ENCODE measurements around the gene KDM4B. TPM values are rescaled to one million over a fixed set of nuclear protein-coding genes. Genes with fewer than 3 reads are reported as not detected.

The KDM4B gene
- polyA plus RNA-seq, 12 donors, result 14.3 to 29.3 (median 17.2) TPM; not detected in 1

DNA sequence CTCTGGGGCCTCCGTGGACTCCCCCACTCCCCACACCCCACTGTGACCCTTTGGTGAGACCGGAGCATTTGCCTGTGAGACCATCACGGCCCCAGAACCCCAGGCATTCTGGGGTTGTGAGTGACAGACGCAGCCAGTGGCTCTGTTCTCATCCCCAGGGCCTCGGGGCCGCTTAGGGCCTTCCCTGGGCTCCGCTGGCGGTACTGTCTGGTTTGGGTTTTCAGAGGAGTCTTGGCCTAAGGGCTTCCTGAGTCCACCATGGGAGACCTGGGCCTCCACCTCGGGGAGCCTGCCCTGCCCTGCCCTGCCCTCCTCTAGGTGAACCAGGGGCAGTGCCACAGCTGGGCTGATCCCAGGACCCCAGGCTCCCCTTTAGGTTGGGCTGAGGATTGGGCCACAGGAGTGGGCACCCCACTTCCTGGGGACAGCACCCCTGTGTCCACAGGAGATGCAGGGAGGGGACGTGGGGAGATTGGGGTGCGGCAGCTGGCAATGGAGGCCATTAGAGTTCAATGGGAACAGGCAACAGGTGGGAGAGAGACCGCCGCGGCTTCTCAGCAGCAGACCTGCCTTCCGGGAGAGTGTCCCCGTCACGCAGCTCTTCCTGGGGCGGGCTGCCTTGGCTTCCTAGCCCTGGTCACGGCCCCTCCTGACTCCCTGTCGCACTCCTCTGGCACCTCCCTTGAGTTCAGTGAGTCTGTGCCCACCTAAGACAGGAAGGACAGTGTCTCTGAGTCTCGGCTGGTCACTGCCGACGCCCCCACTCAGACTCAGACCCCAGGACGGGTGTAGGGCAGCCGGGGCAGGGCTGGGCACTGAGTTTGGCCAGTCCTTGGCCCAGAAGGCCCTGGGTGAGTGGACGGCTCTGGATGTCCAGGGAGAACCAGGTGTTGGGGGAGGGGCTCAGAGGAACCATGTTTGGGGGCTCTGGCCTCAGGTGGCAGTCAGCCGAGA is 164.1 kb downstream of the KDM4B start:
- no peak for DNase-seq

DNA sequence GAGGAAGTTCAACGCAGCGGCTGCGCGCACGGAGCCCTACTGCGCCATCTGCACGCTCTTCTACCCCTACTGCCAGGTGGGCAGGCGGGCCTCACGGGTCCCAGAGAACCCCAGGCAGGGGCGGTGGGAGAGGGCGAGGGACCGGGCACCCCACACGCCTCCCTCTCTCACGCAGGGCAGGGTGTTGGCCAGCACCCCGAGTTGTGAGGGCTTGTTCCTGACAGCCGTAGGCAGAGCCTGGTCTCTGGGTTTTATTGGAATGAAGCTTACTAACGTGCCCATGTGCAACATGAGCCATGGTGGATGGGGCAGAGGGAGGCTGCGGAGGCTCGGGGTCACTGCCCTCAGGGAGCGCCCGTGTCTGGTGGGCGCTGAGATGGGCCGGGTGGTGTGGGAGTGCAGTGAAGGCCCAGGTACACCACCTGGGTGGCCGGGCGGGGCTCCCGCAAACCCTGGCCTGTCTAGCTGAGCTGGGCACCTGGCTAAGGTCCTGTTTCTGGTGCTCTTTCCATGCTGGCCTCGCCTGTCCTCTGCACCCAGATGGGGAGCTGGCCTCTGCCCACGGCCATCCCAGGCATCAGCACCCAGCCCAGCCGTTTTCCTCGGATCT is 165.2 kb downstream of the KDM4B start:
- DNase-seq, result no peak

DNA sequence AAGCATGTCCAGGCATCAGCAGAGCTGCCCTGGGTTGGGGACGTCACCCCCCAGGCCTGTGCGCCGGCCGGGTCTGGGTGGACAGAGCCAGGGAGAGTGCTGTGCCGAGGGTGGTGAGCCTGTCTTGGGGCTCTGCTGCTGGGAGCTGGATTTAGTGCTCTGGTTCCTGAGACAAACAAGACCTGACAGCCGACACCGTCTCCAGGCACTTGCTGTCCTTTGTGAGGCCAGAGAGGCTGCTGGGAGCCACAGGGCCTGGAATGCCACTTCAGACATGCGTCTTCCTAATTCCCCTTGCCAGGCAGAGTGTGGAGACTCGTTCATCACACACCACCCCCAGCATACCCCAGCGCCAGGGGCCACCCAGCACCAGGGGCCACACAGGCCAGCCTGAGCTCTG is 165.8 kb downstream of the KDM4B start:
- DNase-seq, result no peak

DNA sequence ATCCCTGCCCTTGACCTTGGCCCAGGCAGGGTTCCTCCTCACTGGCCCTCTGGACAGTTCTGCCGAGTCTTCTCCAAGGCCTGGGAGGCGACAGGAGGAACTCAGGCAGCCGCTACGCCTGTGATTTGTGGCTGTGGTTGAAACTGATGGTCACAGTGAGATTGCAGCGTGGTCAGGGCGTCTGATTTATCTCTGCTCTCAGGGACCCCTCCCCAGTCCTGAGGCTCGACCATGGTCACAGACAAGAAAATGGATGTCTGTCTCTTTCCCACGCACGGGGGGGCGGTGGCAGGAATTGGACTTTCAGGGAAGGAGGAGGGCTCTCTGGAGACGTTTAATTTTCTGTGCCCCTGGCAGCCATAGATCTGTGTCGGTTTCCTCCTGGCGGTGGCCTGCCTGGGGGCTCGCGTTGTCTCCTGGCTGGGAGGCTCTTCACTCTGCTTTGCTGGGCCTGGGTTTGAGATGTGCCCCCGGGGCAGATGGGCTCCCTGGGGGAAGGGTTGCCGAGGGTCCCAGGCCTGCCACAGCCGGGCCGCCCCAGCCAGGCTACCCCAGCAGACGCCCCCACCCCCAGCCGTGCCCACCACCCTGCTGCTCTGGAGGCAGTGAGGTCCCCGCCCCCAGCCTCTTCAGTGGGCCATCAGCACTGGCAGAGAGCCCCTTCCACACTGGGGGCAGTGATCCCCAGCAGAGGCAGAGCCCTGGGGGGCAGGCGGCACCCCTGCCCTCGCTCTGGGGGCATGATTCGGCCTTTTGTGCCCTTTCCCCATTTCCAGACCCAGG is 167.4 kb downstream of the KDM4B start:
- no peak for DNase-seq

DNA sequence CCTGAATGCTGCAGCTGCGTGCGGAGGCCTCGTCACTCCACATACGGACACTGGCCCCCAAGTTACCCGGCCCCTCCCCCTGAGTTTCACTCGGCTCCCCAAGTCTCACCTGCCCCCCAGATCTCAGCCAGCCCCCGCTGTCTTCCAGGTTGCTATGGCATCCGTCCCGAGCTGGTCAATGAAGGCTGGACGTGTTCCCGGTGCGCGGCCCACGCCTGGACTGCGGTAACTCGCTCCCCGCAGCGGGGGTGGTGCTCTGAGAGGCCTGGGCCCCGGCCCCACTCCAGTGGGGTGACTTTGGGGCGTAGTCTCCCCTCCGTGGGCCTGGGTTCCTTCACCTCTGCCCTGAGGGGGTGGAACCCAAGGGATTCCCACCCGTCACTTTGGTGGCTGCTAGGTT is 168.2 kb downstream of the KDM4B start:
- DNase-seq, result no peak

DNA sequence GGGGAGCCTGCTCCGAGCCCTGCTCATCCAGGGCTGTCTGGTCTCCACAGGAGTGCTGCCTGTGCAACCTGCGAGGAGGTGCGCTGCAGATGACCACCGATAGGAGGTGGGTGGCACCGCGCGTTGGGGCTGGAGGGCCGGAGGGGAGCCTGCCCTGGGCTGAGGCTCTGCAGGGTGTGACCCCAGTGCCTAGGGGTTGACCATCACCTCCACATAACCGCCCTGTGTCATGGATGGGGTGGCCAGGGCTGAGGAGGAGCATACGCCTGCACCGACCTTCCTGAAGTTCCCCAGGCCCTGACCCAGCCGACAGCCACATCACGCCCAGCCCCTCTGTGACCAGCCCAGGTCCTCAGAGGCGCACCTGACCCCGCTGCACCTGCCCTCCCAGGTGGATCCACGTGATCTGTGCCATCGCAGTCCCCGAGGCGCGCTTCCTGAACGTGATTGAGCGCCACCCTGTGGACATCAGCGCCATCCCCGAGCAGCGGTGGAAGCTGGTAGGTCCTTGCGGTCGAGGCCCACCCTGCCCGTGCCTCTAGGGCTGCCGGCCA is 168.7 kb downstream of the KDM4B start:
- no peak for DNase-seq

DNA sequence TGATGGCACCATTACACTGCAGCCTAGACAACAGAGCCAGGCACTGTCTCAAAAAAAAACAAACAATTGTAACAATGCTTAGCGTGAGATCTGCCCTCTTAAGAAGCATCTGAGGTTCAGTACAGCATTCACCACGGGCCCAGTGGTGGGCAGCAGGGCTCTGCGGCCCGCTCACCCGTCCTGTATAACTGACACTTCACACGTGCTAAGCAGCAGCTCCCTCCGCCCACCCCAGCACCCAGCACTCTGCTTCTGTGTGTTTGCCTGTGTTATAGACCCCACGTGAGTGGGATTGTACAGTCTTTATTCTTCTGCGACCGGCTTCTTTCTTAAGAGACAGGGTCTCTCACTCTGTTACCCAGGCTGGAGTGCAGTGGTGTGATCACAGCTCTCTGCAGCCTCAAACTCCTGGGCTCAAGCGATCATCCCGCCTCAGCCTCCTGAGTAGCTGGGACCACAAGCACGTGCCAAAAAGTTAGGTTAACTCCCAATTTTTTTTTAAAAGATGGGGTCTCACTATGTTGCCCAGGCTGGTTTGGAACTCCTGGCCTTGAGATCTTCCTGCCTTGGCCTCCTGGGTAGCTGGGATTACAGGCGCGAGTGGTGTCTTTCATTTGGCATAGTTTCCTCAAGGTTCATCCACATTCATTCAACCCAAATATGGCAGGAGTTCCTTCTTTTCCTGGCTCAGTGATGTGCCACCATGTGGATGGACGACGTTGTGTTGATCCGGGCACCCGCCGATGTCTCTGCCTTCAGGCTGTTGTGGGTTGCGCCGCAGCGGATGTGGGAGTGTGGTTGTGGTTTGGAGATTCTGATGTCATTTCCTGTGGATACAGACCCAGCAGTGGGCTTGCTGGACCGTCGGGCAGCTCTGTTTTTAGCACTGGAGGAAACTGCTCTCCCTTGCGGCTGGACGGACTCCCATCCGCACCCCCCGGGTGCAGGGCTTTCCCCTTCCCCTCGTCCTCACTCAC is 170.0 kb downstream of the KDM4B start:
- no peak for DNase-seq

DNA sequence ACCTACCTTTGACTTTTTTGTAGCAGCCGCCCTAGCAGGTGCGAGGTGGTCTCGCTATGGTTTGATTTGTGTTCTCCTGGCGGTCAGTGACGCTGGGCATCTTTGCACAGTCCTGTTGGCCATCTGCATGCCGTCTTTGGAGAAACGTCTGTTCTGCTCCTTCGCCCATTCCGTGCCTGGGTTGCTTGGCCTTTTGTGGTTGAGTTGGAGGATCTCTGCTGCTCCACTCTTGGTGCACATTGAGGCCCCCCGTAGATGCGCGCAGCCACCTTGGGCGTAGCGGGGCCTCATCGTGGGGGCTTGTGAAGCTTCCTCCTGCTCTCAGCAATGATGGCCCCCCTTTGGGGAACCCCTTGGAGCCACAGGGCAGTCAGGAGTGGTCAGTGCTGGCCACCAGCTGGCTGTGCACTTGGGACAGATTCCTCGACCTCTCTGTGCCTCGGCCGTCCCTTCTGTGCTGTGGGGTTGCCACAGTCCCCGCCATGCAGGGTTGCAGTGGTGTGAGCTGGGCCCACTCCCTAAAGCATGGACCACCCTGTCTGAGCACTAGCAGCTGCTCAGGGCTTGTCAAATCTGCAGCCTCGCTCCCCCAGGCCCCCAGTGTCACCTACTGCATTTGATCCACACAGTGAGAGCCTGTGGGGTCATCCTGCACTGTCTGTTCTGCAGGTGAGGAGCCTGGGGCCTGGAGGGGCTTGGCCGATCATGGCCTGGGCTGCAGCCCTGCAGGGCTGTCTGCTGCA is 170.8 kb downstream of the KDM4B start:
- DNase-seq, result no peak

DNA sequence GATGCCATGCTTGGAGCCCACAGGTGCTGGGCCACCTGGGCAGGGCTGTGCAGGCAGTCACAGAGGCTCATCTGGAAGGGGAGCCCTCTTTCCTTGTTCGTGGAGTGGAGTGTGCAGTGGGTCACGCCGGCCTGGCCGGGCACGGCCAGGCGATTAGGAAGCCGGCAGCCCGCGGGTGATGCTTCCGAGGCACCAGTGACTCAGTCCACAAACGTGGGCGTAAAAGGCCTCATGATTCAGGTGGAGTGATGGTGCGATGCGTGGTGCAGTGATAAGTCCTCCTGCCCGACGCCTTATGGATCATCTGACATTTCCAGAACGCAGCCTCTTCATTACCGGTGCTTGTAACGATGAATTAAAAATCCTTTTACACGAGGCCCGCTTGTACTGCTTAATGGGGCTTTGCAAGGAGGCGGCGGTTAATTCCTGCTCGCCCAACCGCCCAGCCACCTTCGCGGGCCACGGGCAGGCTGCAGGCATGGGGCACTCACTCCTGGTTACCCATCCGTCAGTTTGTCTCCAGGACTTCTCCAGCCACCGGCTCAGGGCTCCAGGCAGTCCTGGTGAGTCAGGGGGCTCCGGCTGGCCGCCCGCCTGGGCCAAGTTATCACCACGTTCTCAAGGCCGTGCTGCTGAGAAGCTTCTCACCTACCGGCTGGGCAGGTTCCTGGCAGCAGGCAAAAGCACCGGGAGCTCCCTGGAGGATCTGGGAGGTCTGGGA is 172.4 kb downstream of the KDM4B start:
- no peak for DNase-seq

DNA sequence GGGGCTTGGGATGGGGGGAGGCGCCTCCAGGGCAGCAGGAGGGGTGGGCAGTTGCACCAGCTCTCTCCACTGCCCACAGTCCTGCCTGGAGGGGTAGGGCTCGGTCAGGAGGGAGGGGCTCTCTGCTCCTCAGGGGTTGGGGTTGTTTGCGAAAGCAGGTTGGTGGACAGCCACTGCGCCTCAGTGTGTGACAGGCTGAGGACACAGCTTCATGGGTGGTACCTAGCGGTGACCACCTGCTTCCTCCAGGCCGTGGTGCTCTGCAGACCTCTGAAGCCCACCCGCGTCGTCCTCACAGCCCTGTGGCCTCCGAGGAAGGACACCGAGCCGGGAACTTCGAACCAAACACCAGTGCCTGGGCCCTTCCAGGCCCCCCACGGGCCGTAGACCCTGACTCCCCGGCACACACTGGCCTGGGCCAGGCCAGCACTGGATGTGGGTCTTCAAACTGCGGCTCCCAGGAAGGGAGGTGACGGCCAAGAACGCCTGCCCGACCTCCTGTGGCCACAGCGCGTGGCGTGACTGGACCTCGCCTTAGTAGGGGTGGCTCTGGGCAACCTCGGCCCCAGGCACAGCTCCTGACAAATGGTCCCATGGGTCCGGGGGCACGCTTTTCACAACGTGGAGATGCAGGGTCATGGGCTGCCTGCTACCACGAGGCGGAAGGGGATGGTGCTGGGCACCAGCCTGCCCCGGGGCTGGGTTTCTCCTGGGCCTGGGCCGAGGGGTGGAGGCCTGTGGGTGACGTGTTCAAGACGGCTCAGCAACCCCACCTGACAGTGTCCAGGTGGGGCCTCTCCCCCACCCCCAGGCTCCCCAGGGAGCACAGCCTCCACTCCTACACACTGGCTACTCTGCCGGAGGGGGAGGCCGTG is 173.2 kb downstream of the KDM4B start:
- no peak for DNase-seq

DNA sequence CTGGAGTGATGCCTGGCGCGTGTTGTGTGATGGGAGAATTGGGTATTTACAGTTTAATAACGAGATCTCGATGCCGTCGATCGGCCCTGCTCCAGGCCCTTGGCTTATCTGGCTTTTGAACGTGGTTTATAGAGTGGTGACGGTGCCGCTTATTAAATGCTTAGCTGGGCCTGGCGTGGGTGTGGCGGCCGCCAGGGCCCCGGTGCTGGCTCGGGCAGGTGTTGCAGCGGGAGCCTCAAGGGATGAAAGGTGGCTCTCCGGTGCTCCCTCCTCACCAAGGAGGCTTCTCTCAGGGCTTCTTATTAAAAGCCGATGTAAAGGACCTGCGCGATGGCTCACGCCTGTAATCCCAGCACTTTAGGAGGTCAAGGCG is 173.8 kb downstream of the KDM4B start:
- no peak for DNase-seq

DNA sequence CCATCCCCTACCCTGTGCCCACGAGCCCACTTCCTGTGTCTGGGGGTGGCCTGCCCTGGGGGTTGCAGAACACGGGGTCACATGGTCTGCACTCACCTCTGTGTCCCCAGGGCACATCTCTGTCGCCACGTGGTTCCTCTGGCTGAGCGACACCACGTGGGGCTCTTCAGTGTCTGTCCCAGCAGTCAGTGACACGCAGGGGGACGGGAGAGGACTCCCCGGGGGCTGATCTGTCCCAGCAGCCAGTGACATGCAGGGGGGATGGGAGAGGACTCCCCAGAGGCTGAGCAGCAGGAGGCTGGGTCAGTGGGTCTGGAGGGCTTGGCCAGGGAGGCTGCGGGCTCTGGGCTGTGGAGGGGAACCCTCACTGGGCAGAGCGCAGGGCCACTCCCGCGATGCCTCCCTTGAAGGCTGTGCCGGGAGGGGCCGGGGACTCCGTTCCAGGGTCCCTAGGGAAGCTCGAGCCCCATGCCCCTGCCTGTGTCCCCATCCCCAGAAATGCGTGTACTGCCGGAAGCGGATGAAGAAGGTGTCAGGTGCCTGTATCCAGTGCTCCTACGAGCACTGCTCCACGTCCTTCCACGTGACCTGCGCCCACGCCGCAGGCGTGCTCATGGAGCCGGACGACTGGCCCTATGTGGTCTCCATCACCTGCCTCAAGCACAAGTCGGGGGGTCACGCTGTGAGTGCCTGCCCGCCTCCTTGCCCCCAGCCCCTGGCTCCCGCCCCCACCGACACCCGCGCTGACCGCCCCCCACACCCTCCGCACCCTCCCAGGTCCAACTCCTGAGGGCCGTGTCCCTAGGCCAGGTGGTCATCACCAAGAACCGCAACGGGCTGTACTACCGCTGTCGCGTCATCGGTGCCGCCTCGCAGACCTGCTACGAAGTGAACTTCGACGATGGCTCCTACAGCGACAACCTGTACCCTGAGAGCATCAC is 174.8 kb downstream of the KDM4B start:
- DNase-seq, result no peak

DNA sequence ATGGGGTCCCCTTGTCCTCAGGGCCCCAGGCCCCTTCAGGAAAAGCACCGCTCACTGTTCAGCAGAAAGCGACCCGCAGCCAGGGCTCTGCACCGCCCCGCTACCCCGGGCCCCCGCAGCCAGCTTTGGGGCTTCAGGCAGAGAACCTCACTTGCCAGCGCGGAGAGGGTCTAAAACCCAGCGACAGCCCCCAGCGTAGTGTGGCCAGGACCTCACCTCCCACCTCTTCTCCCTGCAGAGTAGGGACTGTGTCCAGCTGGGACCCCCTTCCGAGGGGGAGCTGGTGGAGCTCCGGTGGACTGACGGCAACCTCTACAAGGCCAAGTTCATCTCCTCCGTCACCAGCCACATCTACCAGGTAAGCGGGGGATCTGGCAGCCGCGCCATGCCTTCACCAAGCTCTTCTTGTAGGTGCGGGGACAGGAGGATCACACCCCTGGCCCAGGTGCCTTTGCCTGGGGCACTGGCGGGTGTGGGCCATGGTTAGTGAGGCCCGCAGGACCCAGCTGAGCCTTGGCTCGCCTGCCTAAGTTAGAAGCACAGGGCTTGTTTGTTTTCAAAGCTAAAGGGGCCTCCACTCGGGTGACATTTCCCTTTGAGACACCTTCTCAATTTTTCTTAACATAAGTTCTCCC is 175.7 kb downstream of the KDM4B start:
- DNase-seq, result no peak

DNA sequence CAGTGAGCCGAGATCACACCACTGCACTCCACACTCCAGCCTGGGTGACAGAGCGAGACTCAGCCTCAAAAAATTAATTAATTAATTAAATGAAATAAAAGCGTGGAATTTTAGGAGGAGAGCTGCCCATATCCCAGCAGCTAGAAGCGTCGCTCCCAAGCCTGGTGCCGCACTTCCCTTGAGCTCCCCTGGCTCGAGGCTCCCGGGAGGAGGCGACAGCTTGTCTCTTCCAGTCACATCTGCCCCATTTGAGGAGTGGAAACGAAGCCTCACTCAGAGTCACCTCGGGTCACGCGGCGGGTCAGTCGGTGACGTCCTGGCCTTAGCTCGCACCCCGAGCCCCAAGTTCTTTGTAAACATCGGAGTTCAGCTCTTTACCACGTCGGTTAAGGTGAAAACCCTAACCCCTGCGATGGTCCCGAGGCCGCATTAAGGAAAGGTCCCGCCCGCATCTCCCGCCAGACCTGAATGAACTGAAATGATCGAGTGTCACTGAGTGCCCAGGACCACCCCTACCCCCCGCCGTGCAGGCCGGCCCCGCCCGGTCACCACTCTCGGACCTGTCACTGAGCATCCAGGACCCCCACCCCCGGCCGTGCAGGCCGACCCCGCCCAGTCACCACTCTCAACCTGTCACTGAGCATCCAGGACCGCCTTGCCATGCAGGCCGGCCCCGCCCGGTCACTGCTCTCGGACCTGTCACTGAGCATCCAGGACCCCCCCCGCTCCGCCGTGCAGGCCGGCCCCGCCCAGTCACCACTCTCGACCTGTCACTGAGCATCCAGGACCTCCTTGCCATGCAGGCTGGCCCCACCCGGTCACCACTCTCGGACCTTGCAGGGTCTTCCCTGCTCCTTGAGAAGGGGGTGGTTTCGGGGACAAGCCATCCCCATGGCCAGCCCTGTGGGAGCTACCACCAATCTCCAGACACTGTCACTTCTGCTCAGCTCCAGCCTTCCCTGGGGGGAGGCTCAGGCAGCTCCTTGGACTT is 176.9 kb downstream of the KDM4B start:
- DNase-seq, result no peak

Data from muscle of arm (tissue), 12 donors.